ENCODE results near the gene TEX36. TPM values are rescaled to one million over a fixed set of nuclear protein-coding genes. Genes with fewer than 3 reads are reported as not detected.

The TEX36 gene
- total and polyA plus RNA-seq, 2 of the 13 experiments (the other 11 are each of a cell fraction or from before 2014, with no cell fraction given) = not detected

DNA sequence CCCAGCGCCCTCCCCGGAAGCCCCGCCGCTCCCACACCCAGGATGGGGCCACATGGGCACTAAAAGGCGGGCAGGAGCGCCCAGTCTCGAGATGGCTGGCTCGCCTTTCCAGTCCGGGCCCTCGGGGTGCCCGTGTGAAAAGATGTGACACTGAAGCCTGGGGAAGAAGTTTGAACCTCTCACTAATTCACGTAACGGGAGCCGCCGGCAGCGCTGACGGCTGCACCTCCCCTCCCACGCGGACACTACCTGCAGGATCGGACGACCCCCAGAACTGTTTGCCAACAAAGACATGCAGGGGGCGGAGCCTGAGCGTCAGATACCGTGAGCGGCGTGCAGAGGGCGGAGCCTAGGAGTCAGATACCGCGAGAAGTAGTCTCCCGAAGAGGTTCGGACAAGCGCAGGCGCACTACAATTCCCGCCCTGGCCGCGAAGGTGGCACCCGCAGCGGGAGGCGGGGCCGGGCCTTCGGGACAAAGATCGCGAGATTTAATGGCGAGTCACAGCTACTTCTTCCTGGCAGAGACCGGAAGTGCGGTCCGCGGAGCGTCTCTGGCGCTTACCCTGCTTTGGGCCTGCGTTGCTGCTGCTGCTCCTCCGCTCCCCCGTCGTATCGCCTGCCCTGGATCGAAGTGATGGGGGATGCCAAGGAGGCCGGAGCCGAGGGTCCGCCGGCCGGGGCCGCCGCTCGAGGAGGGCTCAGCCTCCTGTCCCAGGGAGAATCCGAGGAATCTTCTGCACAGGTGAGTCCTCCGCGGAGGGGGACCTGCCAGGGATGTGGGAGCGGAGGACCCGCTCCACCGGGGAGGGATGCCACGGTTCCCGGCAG is 36.4 kb upstream of the TEX36 start, which contains the start of gene EDRF1 (continued):
- TF ChIP-seq SMYD3 (CRISPR knock-in tag; IDR thresholded peaks at IDR 0.05) (peak; percentile 68; the same call in 1 of the 2 replicates), ZNF101 (CRISPR knock-in tag; IDR thresholded peaks at IDR 0.05; ENCODE audit: borderline replicate concordance, low read depth) (0 out of 2 replicates have a peak, but pooled peaks have one; percentile 65), GATAD1 (CRISPR knock-in tag; IDR thresholded peaks at IDR 0.05) (peak; percentile 85), ARID4A (CRISPR knock-in tag; IDR thresholded peaks at IDR 0.05; ENCODE audit: borderline replicate concordance) (peak; percentile 94; the same call in 1 of the 2 replicates), UBTF (CRISPR knock-in tag; IDR thresholded peaks at IDR 0.05) (peak; percentile 78), RXRA (CRISPR knock-in tag; IDR thresholded peaks at IDR 0.05) (peak; percentile 29), ZNF597 (CRISPR knock-in tag; IDR thresholded peaks at IDR 0.05) (no peak), HCFC1 (IDR thresholded peaks at IDR 0.05; ENCODE audit: low read depth, low read length) (peak; percentile 40; the same call in 1 of the 2 replicates), SP4 (CRISPR knock-in tag; IDR thresholded peaks at IDR 0.05) (peak; percentile 81; the same call in 1 of the 2 replicates), ZZZ3 (CRISPR knock-in tag; IDR thresholded peaks at IDR 0.05; ENCODE audit: borderline replicate concordance) (peak; percentile 86), ZNF10 (CRISPR knock-in tag; IDR thresholded peaks at IDR 0.05; ENCODE audit: borderline replicate concordance, low read depth) (no peak), MTF1 (CRISPR knock-in tag; IDR thresholded peaks at IDR 0.05) (no peak; the same call in 1 of the 2 replicates), CREB1 (IDR thresholded peaks at IDR 0.05) (no peak), CREB1 (CRISPR knock-in tag; IDR thresholded peaks at IDR 0.05) (peak; percentile 68), ZNF614 (CRISPR knock-in tag; IDR thresholded peaks at IDR 0.05; ENCODE audit: borderline replicate concordance) (no peak), KAT2B (IDR thresholded peaks at IDR 0.05; ENCODE audit: borderline replicate concordance, low read depth, low read length) (no peak), SIN3B (IDR thresholded peaks at IDR 0.05; ENCODE audit: low read length) (no peak; the same call in 1 of the 2 replicates), DMAP1 (CRISPR knock-in tag; IDR thresholded peaks at IDR 0.05) (peak; percentile 52; the same call in 1 of the 2 replicates), ETV5 (CRISPR knock-in tag; IDR thresholded peaks at IDR 0.05; ENCODE audit: borderline replicate concordance) (peak; percentile 61), FOXA3 (CRISPR knock-in tag; IDR thresholded peaks at IDR 0.05) (peak; percentile 25; the same call in 1 of the 2 replicates), ZNF777 (CRISPR knock-in tag; IDR thresholded peaks at IDR 0.05) (peak; percentile 10; the same call in 1 of the 2 replicates)
- TF ChIP-seq, protein P1, sequence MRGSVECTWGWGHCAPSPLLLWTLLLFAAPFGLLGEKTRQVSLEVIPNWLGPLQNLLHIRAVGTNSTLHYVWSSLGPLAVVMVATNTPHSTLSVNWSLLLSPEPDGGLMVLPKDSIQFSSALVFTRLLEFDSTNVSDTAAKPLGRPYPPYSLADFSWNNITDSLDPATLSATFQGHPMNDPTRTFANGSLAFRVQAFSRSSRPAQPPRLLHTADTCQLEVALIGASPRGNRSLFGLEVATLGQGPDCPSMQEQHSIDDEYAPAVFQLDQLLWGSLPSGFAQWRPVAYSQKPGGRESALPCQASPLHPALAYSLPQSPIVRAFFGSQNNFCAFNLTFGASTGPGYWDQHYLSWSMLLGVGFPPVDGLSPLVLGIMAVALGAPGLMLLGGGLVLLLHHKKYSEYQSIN (CRISPR knock-in tag; IDR thresholded peaks at IDR 0.05; ENCODE audit: borderline replicate concordance) = no peak

All from HepG2 (cell line).